Muscle layer of colon (tissue), 2 donors: ENCODE data around the gene KANSL1.
"Not testable (repeated sequence)": the region's sequence is repeated elsewhere in the genome, so short reads cannot be mapped to it uniquely, and the experiment has no call there.

Source experiments
- H3K27ac ChIP-seq: one replicate; pipeline ENCODE4 v1.7.0; 2013; ENCODE audit warnings: low read depth, mild to moderate bottlenecking, low read length, moderate library complexity
- H3K27me3 ChIP-seq, 2 donors: one replicate each; pipeline ENCODE4 v1.7.0; 2013; ENCODE audit warnings: low read length in 2 of 2, mild to moderate bottlenecking in 2 of 2; ENCODE audit not compliant: insufficient read depth in 2 of 2, control insufficient read depth in 1 of 2
- H3K36me3 ChIP-seq: one replicate; pipeline ENCODE4 v1.7.0; 2013; ENCODE audit warnings: mild to moderate bottlenecking, low read length; ENCODE audit not compliant: insufficient read depth
- H3K4me1 ChIP-seq: one replicate; pipeline ENCODE4 v1.7.0; 2013; ENCODE audit warnings: mild to moderate bottlenecking, low read length; ENCODE audit not compliant: insufficient read depth
- H3K4me3 ChIP-seq, 2 donors: one replicate each; pipeline ENCODE4 v1.7.0; 2013; ENCODE audit warnings: low read length in 2 of 2, low read depth in 1 of 2, mild to moderate bottlenecking in 1 of 2, moderate library complexity in 1 of 2
- H3K9ac ChIP-seq: one replicate; pipeline ENCODE4 v1.7.0; 2013; ENCODE audit warnings: low read length
- H3K9me3 ChIP-seq: one replicate; pipeline ENCODE4 v1.7.0; 2013; ENCODE audit warnings: mild to moderate bottlenecking, low read length
- donor health status: abdominal sarcoma.
- donor health status: Adenocarcinoma of cecum.

The KANSL1 gene

GRCh38 chr17:46010597-46011186 lies 182.5 kb downstream of the KANSL1 start:
- H3K27me3 ChIP-seq, result no peaks in the 10 kb centered on the region
- no peak overlapping the region for H3K27ac ChIP-seq
- H3K4me3 ChIP-seq, result no peak overlapping the region
- no peaks in the 10 kb centered on the region for H3K4me1 ChIP-seq
- no peaks in the 10 kb centered on the region for H3K36me3 ChIP-seq
- no peak overlapping the region for H3K9ac ChIP-seq
- H3K9me3 ChIP-seq, result no peaks in the 10 kb centered on the region

- no peaks in the 10 kb centered on the region for H3K36me3 ChIP-seq
- H3K27me3 ChIP-seq, result no peaks in the 10 kb centered on the region
- no peaks in the 10 kb centered on the region for H3K4me1 ChIP-seq
- H3K4me3 ChIP-seq, result no peak overlapping the region
- H3K27ac ChIP-seq, result no peak overlapping the region
- no peaks in the 10 kb centered on the region for H3K9me3 ChIP-seq
- H3K9ac ChIP-seq, result no peak overlapping the region
Measured at GRCh38 chr17:46009681-46010596, 183.3 kb downstream of the KANSL1 start.

GRCh38 chr17:46008591-46008990 lies 184.6 kb downstream of the KANSL1 start:
- Histone ChIP-seq H3K9me3 (no peaks in the 10 kb centered on the region), H3K36me3 (no peaks in the 10 kb centered on the region), H3K9ac (no peak overlapping the region), H3K4me1 (peaks cover 9% of the 10 kb centered on the region), H3K4me3 (no peak overlapping the region), H3K27me3 (no peaks in the 10 kb centered on the region), H3K27ac (no peak overlapping the region)

GRCh38 chr17:46007461-46007965 lies 185.7 kb downstream of the KANSL1 start:
- Histone ChIP-seq H3K36me3 (no peaks in the 10 kb centered on the region), H3K4me1 (peaks cover 11% of the 10 kb centered on the region), H3K9me3 (no peaks in the 10 kb centered on the region), H3K9ac (no peak overlapping the region), H3K27ac (no peak overlapping the region), H3K27me3 (no peaks in the 10 kb centered on the region), H3K4me3 (no peak overlapping the region)

DNA sequence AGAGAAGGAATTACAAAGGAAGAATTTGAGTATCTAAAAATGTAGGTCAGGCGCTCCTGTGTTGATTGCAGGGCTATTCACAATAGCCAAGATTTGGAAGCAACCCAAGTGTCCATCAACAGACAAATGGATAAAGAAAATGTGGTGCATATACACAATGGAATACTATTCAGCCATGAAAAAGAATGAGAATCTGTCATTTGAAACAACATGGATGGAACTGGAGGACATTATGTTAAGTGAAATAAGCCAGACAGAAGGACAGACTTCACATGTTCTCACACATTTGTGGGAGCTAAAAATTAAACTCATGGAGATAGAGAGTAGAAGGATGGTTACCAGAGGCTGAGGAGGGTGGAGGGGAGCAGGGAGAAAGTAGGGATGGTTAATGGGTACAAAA lies 187.1 kb downstream of the KANSL1 start:
- H3K4me1 ChIP-seq, result peaks cover 11% of the 10 kb centered on the region
- H3K36me3 ChIP-seq, H3K4me3 ChIP-seq, H3K27me3 ChIP-seq, H3K9ac ChIP-seq, H3K9me3 ChIP-seq, H3K27ac ChIP-seq: not testable (repeated sequence)

DNA sequence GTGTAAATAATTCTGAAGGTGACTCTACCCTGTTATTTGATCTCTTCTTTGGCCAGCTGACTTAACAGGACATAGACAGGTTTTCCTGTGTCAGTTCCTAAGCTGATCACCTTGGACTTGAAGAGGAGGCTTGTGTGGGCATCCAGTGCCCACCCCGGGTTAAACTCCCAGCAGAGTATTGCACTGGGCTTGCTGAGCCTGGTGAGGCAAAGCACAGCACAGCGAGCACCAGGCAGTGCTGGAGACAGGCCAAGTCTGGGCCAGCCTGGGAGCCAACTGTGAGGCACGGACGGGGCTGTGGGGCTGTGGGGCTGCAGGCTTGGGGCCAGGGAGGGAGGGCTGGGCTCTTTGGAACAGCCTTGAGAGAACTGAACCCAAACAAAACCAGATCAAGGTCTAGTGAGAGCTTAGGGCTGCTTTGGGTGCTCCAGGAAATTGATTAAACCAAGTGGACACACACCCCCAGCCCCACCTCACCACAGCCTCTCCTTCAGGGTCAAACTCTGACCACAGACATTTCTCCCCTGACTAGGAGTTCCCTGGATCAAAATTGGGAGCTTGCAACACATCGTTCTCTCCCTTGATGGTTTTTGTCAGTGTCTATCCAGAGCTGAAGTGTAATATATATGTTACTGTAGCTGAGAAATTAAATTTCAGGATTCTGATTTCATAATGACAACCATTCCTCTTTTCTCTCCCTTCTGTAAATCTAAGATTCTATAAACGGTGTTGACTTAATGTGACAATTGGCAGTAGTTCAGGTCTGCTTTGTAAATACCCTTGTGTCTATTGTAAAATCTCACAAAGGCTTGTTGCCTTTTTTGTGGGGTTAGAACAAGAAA lies 189.1 kb downstream of the KANSL1 start:
- no peak overlapping the region for H3K27ac ChIP-seq
- H3K9ac ChIP-seq, result no peak overlapping the region
- H3K4me3 ChIP-seq, result no peak overlapping the region

GRCh38 chr17:46002973-46003316 lies 190.3 kb downstream of the KANSL1 start:
- Histone ChIP-seq H3K9me3 (no peaks in the 10 kb centered on the region), H3K27me3 (no peaks in the 10 kb centered on the region), H3K4me3 (no peak overlapping the region), H3K4me1 (peaks cover 11% of the 10 kb centered on the region), H3K36me3 (no peaks in the 10 kb centered on the region), H3K27ac (no peak overlapping the region), H3K9ac (no peak overlapping the region)

More for the DNA sequence above, 189.1 kb downstream of the KANSL1 start:
- H3K9me3 ChIP-seq, result no peaks in the 10 kb centered on the region
- no peaks in the 10 kb centered on the region for H3K27me3 ChIP-seq
- peaks cover 11% of the 10 kb centered on the region for H3K4me1 ChIP-seq
- H3K36me3 ChIP-seq, result no peaks in the 10 kb centered on the region

DNA sequence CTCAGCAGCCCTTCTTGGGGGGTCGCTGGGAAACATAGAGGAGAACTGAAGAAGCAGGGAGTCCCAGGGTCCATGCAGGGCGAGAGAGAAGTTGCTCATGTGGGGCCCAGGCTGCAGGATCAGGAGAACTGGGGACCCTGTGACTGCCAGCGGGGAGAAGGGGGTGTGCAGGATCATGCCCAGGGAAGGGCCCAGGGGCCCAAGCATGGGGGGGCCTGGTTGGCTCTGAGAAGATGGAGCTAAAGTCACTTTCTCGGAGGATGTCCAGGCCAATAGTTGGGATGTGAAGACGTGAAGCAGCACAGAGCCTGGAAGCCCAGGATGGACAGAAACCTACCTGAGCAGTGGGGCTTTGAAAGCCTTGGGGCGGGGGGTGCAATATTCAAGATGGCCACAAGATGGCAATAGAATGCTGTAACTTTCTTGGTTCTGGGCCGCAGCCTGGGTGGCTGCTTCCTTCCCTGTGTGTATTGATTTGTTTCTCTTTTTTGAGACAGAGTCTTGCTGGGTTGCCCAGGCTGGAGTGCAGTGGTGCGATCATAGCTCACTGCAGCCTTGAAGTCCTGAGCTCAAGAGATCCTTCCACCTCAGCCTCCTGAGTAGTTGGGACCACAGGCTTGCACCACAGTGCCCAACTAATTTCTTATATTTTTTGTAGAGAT lies 190.8 kb downstream of the KANSL1 start:
- Histone ChIP-seq H3K4me1 (peaks cover 11% of the 10 kb centered on the region), H3K27me3 (no peaks in the 10 kb centered on the region), H3K4me3 (no peak overlapping the region), H3K9me3 (no peaks in the 10 kb centered on the region), H3K27ac (no peak overlapping the region), H3K9ac (no peak overlapping the region), H3K36me3 (no peaks in the 10 kb centered on the region)

- H3K27me3 ChIP-seq, result no peaks in the 10 kb centered on the region
- H3K9me3 ChIP-seq, result no peaks in the 10 kb centered on the region
- H3K36me3 ChIP-seq, result no peaks in the 10 kb centered on the region
- H3K27ac ChIP-seq, result no peak overlapping the region
- no peak overlapping the region for H3K9ac ChIP-seq
- no peak overlapping the region for H3K4me3 ChIP-seq
- peaks cover 11% of the 10 kb centered on the region for H3K4me1 ChIP-seq
Measured at GRCh38 chr17:46001390-46002310, 191.6 kb downstream of the KANSL1 start.

GRCh38 chr17:46000757-46001156 lies 192.5 kb downstream of the KANSL1 start:
- Histone ChIP-seq H3K4me1 (peaks cover 11% of the 10 kb centered on the region), H3K36me3 (no peaks in the 10 kb centered on the region), H3K27ac (no peak overlapping the region), H3K9ac (no peak overlapping the region), H3K9me3 (no peaks in the 10 kb centered on the region), H3K4me3 (no peak overlapping the region), H3K27me3 (no peaks in the 10 kb centered on the region)
